Mononuclear cell (primary cell): ENCODE results near the gene ZNF496. TPM values are rescaled to one million over a fixed set of nuclear protein-coding genes. Genes with fewer than 3 reads are reported as not detected.

Experiments used
- H3K27me3 ChIP-seq: 2 replicates; pipeline ENCODE4 v1.6.0; 2011; ENCODE audit warnings: low read length, control low read depth; ENCODE audit not compliant: insufficient read depth
- H3K4me1 ChIP-seq: 2 replicates; pipeline ENCODE4 v1.5.1; 2011; ENCODE audit warnings: mild to moderate bottlenecking, low read length, control low read depth; ENCODE audit not compliant: insufficient read depth
- H3K4me3 ChIP-seq: 2 replicates; pipeline ENCODE4 v1.5.1; 2011; ENCODE audit warnings: mild to moderate bottlenecking, low read length, moderate library complexity
- H3K9me3 ChIP-seq: 2 replicates; pipeline ENCODE4 v1.5.1; 2011; ENCODE audit warnings: low read depth, mild to moderate bottlenecking, control low read depth, low read length
- total RNA-seq: library from RNA; depleted of rRNA; stranded (reverse); fragments of >200 nt; gene quantifications from one replicate; pipeline ENCODE4 v1.2.3, GENCODE V29; 2012

ZNF496 gene
- total RNA-seq, 1 donor: 13.1 TPM

GRCh38 chr1:247338723-247339275 lies 7.1 kb upstream of the ZNF496 start:
- Histone ChIP-seq H3K27me3 (no peaks in the 10 kb centered on the region), H3K4me3 (no peak overlapping the region), H3K9me3 (no peaks in the 10 kb centered on the region), H3K4me1 (no peaks in the 10 kb centered on the region)

- Histone ChIP-seq H3K4me1 (peaks cover 7% of the 10 kb centered on the region), H3K9me3 (no peaks in the 10 kb centered on the region), H3K27me3 (no peaks in the 10 kb centered on the region), H3K4me3 (no peak overlapping the region)
These were observed 6.3 kb upstream of the ZNF496 start for GRCh38 chr1:247337961-247338360.

- Histone ChIP-seq H3K9me3 (no peaks in the 10 kb centered on the region), H3K27me3 (no peaks in the 10 kb centered on the region), H3K4me1 (peaks cover 13% of the 10 kb centered on the region), H3K4me3 (no peak overlapping the region)
These were observed 5.6 kb upstream of the ZNF496 start for GRCh38 chr1:247337250-247337746.

GRCh38 chr1:247336390-247336789 lies 4.7 kb upstream of the ZNF496 start:
- Histone ChIP-seq H3K27me3 (no peaks in the 10 kb centered on the region), H3K9me3 (no peaks in the 10 kb centered on the region), H3K4me3 (no peak overlapping the region), H3K4me1 (peaks cover 15% of the 10 kb centered on the region)

- H3K9me3 ChIP-seq: no peaks in the 10 kb centered on the region
- no peaks in the 10 kb centered on the region for H3K27me3 ChIP-seq
- H3K4me1 ChIP-seq: peaks cover 17% of the 10 kb centered on the region
- no peak overlapping the region for H3K4me3 ChIP-seq
These were observed 4.2 kb upstream of the ZNF496 start for GRCh38 chr1:247335882-247336281.

GRCh38 chr1:247334378-247335133 lies 2.9 kb upstream of the ZNF496 start:
- Histone ChIP-seq H3K27me3 (no peaks in the 10 kb centered on the region), H3K4me3 (no peak overlapping the region), H3K9me3 (no peaks in the 10 kb centered on the region), H3K4me1 (peaks cover 26% of the 10 kb centered on the region)

- Histone ChIP-seq H3K9me3 (no peaks in the 10 kb centered on the region), H3K27me3 (no peaks in the 10 kb centered on the region), H3K4me1 (peaks cover 26% of the 10 kb centered on the region), H3K4me3 (peak overlapping the region; percentile 75)
These were observed 1.1 kb upstream of the ZNF496 start for GRCh38 chr1:247332623-247333361.

GRCh38 chr1:247332215-247332622 lies 552 bp upstream of the ZNF496 start:
- Histone ChIP-seq H3K27me3 (no peaks in the 10 kb centered on the region), H3K4me1 (peaks cover 26% of the 10 kb centered on the region), H3K4me3 (peak overlapping the region; percentile 75)

GRCh38 chr1:247331172-247331524 lies 519 bp downstream of the ZNF496 start:
- peak overlapping the region; percentile 75 for H3K4me3 ChIP-seq
- no peaks in the 10 kb centered on the region for H3K9me3 ChIP-seq
- H3K27me3 ChIP-seq: no peaks in the 10 kb centered on the region
- H3K4me1 ChIP-seq: peaks cover 26% of the 10 kb centered on the region

More at GRCh38 chr1:247332215-247332622, 552 bp upstream of the ZNF496 start:
- no peaks in the 10 kb centered on the region for H3K9me3 ChIP-seq

- Histone ChIP-seq H3K27me3 (no peaks in the 10 kb centered on the region), H3K4me1 (peaks cover 26% of the 10 kb centered on the region), H3K9me3 (no peaks in the 10 kb centered on the region), H3K4me3 (peak overlapping the region; percentile 75)
These were observed 1.0 kb downstream of the ZNF496 start for GRCh38 chr1:247330548-247331171.

GRCh38 chr1:247329097-247329617 lies 2.5 kb downstream of the ZNF496 start:
- H3K27me3 ChIP-seq: no peaks in the 10 kb centered on the region
- H3K9me3 ChIP-seq: no peaks in the 10 kb centered on the region
- peaks cover 26% of the 10 kb centered on the region for H3K4me1 ChIP-seq
- H3K4me3 ChIP-seq: no peak overlapping the region

GRCh38 chr1:247328311-247328710 lies 3.4 kb downstream of the ZNF496 start:
- H3K4me1 ChIP-seq: peaks cover 28% of the 10 kb centered on the region
- no peak overlapping the region for H3K4me3 ChIP-seq
- H3K9me3 ChIP-seq: no peaks in the 10 kb centered on the region
- H3K27me3 ChIP-seq: no peaks in the 10 kb centered on the region

- Histone ChIP-seq H3K4me1 (peaks cover 32% of the 10 kb centered on the region), H3K27me3 (no peaks in the 10 kb centered on the region), H3K9me3 (no peaks in the 10 kb centered on the region), H3K4me3 (no peak overlapping the region)
These were observed 5.1 kb downstream of the ZNF496 start for GRCh38 chr1:247326411-247327130.

- Histone ChIP-seq H3K4me1 (peaks cover 21% of the 10 kb centered on the region), H3K9me3 (no peaks in the 10 kb centered on the region), H3K27me3 (no peaks in the 10 kb centered on the region), H3K4me3 (no peak overlapping the region)
These were observed 6.7 kb downstream of the ZNF496 start for GRCh38 chr1:247324923-247325322.
